Measurements from ENCODE around the gene ADK. TPM values are rescaled to one million over a fixed set of nuclear protein-coding genes. Genes with fewer than 3 reads are reported as not detected.

ADK gene
- total RNA-seq, 1 donor from 2014 or later: 13.1 TPM

- Mint-ChIP-seq H3K36me3 (ENCODE audit: low read depth, unreplicated experiment) (peaks cover 8% of the 10 kb centered on the region), H3K4me1 (ENCODE audit: unreplicated experiment) (peaks cover 8% of the 10 kb centered on the region), H3K4me3 (ENCODE audit: unreplicated experiment) (no peak overlapping the region), H3K9me3 (ENCODE audit: unreplicated experiment) (peaks cover 6% of the 10 kb centered on the region), H3K27me3 (ENCODE audit: unreplicated experiment) (no peaks in the 10 kb centered on the region), H3K27ac (ENCODE audit: unreplicated experiment) (no peak overlapping the region)
- no peak for TF ChIP-seq CTCF (IDR thresholded peaks at IDR 0.05; ENCODE audit: unreplicated experiment)
- DNase-seq (ENCODE audit: low spot score): no peak
Measured at GRCh38 chr10:74363727-74364126, 212.7 kb downstream of the ADK start.

- H3K27me3 Mint-ChIP-seq (ENCODE audit: unreplicated experiment): no peaks in the 10 kb centered on the region
- no peak overlapping the region for H3K27ac Mint-ChIP-seq (ENCODE audit: unreplicated experiment)
Measured at GRCh38 chr10:74365109-74365508, 214.1 kb downstream of the ADK start.

DNA sequence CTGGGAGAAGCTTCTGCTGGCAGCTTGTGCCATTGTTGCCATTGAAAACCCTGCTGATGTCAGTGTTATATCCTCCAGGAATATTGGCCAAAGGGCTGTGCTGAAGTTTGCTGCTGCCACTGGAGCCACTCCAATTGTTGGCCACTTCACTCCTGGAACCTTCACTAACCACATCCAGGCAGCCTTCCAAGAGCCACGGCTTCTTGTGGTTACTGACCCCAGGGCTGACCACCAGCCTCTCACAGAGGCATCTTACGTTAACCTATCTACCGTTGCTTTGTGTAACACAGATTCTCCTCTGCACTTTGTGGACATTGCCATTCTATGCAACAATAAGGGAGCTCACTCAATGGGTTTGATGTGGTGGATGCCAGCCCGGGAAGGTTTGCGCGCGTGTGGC is 220.7 kb downstream of the ADK start:
- Mint-ChIP-seq H3K27me3 (ENCODE audit: unreplicated experiment) (no peaks in the 10 kb centered on the region), H3K27ac (ENCODE audit: unreplicated experiment) (no peak overlapping the region)

More at GRCh38 chr10:74365109-74365508, 214.1 kb downstream of the ADK start:
- Mint-ChIP-seq H3K36me3 (ENCODE audit: low read depth, unreplicated experiment) (peaks cover 8% of the 10 kb centered on the region), H3K4me3 (ENCODE audit: unreplicated experiment) (no peak overlapping the region), H3K9me3 (ENCODE audit: unreplicated experiment) (peaks cover 6% of the 10 kb centered on the region), H3K4me1 (ENCODE audit: unreplicated experiment) (peaks cover 8% of the 10 kb centered on the region)
- TF ChIP-seq CTCF (IDR thresholded peaks at IDR 0.05; ENCODE audit: unreplicated experiment): no peak
- DNase-seq (ENCODE audit: low spot score): no peak

DNA sequence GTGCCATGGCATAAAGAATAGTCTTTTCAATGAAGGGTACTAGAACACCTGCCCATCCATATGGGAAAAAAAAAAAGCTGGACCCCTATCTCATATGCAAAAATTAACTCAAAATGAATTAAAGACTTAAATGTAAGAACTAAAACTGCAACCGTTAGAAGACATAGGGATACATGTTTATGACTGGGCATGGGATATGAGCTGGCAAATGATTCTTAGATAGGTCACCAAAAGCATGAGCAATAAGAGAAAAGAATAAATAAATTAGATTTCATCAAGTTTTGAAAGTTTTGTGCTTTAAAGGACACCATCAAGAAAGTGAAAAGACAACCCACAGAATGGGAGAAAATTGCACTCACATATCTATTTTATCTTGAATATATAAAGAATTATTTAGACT is 222.0 kb downstream of the ADK start:
- no peak for DNase-seq (ENCODE audit: low spot score)
- no peak for TF ChIP-seq CTCF (IDR thresholded peaks at IDR 0.05; ENCODE audit: unreplicated experiment)
- no peaks in the 10 kb centered on the region for H3K36me3 Mint-ChIP-seq (ENCODE audit: low read depth, unreplicated experiment)
- no peaks in the 10 kb centered on the region for H3K4me1 Mint-ChIP-seq (ENCODE audit: unreplicated experiment)
- no peaks in the 10 kb centered on the region for H3K27me3 Mint-ChIP-seq (ENCODE audit: unreplicated experiment)
- H3K27ac Mint-ChIP-seq (ENCODE audit: unreplicated experiment): no peak overlapping the region
- H3K9me3 Mint-ChIP-seq (ENCODE audit: unreplicated experiment): no peaks in the 10 kb centered on the region
- no peak overlapping the region for H3K4me3 Mint-ChIP-seq (ENCODE audit: unreplicated experiment)

More for the DNA sequence above, 220.7 kb downstream of the ADK start:
- Mint-ChIP-seq H3K4me3 (ENCODE audit: unreplicated experiment) (no peak overlapping the region), H3K36me3 (ENCODE audit: low read depth, unreplicated experiment) (no peaks in the 10 kb centered on the region), H3K9me3 (ENCODE audit: unreplicated experiment) (no peaks in the 10 kb centered on the region), H3K4me1 (ENCODE audit: unreplicated experiment) (no peaks in the 10 kb centered on the region)
- DNase-seq (ENCODE audit: low spot score): no peak
- no peak for TF ChIP-seq CTCF (IDR thresholded peaks at IDR 0.05; ENCODE audit: unreplicated experiment)

DNA sequence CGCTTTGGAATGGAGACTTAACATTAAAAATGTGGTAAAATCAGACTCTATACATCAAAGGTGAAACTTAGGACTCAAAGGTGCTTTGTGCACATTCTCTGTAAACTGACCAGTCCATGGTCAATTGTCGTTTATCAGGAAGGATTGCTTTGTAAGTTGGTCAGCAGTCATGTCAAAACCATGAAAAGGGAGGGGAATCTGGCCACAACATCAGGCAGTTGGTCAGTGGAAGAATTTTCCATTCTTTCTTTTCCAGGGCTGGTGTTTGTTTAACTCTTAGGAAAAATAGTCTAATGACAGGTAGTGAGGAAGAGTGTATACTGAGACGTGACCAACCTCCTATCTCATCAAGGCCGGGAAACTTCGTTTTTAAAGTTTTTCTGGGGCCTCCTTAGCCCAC is 226.5 kb downstream of the ADK start:
- Mint-ChIP-seq H3K27ac (ENCODE audit: unreplicated experiment) (no peak overlapping the region), H3K27me3 (ENCODE audit: unreplicated experiment) (no peaks in the 10 kb centered on the region), H3K4me3 (ENCODE audit: unreplicated experiment) (no peak overlapping the region)

More for the DNA sequence above, 226.5 kb downstream of the ADK start:
- Mint-ChIP-seq H3K9me3 (ENCODE audit: unreplicated experiment) (no peaks in the 10 kb centered on the region), H3K36me3 (ENCODE audit: low read depth, unreplicated experiment) (no peaks in the 10 kb centered on the region), H3K4me1 (ENCODE audit: unreplicated experiment) (no peaks in the 10 kb centered on the region)
- no peak for TF ChIP-seq CTCF (IDR thresholded peaks at IDR 0.05; ENCODE audit: unreplicated experiment)
- no peak for DNase-seq (ENCODE audit: low spot score)

Measured in endothelial cell (in vitro differentiated cells).